ENCODE results near the gene EVC2.

GRCh38 chr4:5754529-5754881 lies 46.1 kb upstream of the EVC2 start:
- TF ChIP-seq, protein P1, sequence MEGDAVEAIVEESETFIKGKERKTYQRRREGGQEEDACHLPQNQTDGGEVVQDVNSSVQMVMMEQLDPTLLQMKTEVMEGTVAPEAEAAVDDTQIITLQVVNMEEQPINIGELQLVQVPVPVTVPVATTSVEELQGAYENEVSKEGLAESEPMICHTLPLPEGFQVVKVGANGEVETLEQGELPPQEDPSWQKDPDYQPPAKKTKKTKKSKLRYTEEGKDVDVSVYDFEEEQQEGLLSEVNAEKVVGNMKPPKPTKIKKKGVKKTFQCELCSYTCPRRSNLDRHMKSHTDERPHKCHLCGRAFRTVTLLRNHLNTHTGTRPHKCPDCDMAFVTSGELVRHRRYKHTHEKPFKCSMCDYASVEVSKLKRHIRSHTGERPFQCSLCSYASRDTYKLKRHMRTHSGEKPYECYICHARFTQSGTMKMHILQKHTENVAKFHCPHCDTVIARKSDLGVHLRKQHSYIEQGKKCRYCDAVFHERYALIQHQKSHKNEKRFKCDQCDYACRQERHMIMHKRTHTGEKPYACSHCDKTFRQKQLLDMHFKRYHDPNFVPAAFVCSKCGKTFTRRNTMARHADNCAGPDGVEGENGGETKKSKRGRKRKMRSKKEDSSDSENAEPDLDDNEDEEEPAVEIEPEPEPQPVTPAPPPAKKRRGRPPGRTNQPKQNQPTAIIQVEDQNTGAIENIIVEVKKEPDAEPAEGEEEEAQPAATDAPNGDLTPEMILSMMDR (conservative IDR thresholded peaks at IDR 0.05 in 1 of 2, IDR thresholded peaks at IDR 0.05 in 1 of 2; ENCODE audit: low read depth in 1 of 2, low read length in 2 of 2): no peak
- TF ChIP-seq EZH2 (IDR thresholded peaks at IDR 0.05; ENCODE audit: low read length, missing control alignments): no peak
